Measurements from ENCODE around the gene COPS6.

COPS6 gene

GRCh38 chr7:100119970-100120732 lies 31.4 kb downstream of the COPS6 start:
- peak; percentile 60 for DNase-seq (ENCODE audit: low read depth)
- TF ChIP-seq, protein P1, sequence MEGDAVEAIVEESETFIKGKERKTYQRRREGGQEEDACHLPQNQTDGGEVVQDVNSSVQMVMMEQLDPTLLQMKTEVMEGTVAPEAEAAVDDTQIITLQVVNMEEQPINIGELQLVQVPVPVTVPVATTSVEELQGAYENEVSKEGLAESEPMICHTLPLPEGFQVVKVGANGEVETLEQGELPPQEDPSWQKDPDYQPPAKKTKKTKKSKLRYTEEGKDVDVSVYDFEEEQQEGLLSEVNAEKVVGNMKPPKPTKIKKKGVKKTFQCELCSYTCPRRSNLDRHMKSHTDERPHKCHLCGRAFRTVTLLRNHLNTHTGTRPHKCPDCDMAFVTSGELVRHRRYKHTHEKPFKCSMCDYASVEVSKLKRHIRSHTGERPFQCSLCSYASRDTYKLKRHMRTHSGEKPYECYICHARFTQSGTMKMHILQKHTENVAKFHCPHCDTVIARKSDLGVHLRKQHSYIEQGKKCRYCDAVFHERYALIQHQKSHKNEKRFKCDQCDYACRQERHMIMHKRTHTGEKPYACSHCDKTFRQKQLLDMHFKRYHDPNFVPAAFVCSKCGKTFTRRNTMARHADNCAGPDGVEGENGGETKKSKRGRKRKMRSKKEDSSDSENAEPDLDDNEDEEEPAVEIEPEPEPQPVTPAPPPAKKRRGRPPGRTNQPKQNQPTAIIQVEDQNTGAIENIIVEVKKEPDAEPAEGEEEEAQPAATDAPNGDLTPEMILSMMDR (conservative IDR thresholded peaks at IDR 0.05; ENCODE audit: low read depth, low read length), result no peak
- H3K4me3 ChIP-seq (ENCODE audit: low read depth, low read length), result peak overlapping the region; percentile 92

GRCh38 chr7:100120733-100121036 lies 31.9 kb downstream of the COPS6 start:
- DNase-seq (ENCODE audit: low read depth), result no peak
- H3K4me3 ChIP-seq (ENCODE audit: low read depth, low read length), result peak overlapping the region; percentile 9
- TF ChIP-seq, protein P1 (conservative IDR thresholded peaks at IDR 0.05; ENCODE audit: low read depth, low read length), result no peak

GRCh38 chr7:100122067-100122466 lies 33.3 kb downstream of the COPS6 start:
- DNase-seq (ENCODE audit: low read depth), result no peak
- H3K4me3 ChIP-seq (ENCODE audit: low read depth, low read length), result no peak overlapping the region
- TF ChIP-seq, protein P1 (conservative IDR thresholded peaks at IDR 0.05; ENCODE audit: low read depth, low read length), result no peak

- TF ChIP-seq, protein P1 (conservative IDR thresholded peaks at IDR 0.05; ENCODE audit: low read depth, low read length), result no peak
- no peak overlapping the region for H3K4me3 ChIP-seq (ENCODE audit: low read depth, low read length)
- no peak for DNase-seq (ENCODE audit: low read depth)
Observed at GRCh38 chr7:100122568-100122967, 33.8 kb downstream of the COPS6 start.

DNA sequence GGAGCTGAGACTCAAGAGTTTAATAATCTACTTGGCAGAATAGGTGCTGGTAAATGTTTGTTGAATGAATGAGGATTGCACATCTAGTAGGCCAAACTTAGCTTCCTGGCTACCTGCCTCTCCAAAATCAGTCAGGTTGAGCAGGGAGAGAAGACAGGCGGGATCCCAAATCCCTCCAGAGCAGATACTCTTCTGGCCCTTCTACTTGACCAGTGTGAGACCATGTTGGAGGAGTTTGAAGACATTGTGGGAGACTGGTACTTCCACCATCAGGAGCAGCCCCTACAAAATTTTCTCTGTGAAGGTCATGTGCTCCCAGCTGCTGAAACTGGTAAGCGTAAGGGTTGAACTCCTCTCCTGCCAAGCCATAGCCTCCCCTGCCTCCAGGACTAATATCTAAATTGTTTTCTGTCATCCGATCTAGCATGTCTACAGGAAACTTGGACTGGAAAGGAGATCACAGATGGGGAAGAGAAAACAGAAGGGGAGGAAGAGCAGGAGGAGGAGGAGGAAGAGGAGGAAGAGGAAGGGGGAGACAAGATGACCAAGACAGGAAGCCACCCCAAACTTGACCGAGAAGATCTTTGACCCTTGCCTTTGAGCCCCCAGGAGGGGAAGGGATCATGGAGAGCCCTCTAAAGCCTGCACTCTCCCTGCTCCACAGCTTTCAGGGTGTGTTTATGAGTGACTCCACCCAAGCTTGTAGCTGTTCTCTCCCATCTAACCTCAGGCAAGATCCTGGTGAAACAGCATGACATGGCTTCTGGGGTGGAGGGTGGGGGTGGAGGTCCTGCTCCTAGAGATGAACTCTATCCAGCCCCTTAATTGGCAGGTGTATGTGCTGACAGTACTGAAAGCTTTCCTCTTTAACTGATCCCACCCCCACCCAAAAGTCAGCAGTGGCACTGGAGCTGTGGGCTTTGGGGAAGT lies 35.8 kb downstream of the COPS6 start:
- H3K4me3 ChIP-seq (ENCODE audit: low read depth, low read length), result no peak overlapping the region
- DNase-seq (ENCODE audit: low read depth), result no peak
- TF ChIP-seq, protein P1 (conservative IDR thresholded peaks at IDR 0.05; ENCODE audit: low read depth, low read length), result no peak

GRCh38 chr7:100126239-100126930 lies 37.6 kb downstream of the COPS6 start:
- H3K4me3 ChIP-seq (ENCODE audit: low read depth, low read length), result peak overlapping the region; percentile 92

More at GRCh38 chr7:100126239-100126930, 37.6 kb downstream of the COPS6 start:
- TF ChIP-seq, protein P1 (conservative IDR thresholded peaks at IDR 0.05; ENCODE audit: low read depth, low read length), result peak; percentile 10
- no peak for DNase-seq (ENCODE audit: low read depth)
